ENCODE measurements around the gene YWHAE. TPM values are rescaled to one million over a fixed set of nuclear protein-coding genes. Genes with fewer than 3 reads are reported as not detected.

YWHAE gene
- total and polyA plus RNA-seq, 10 of the 15 experiments (the other 5 are each of a cell fraction or from before 2014, with no cell fraction given), result 189 to 651 (median 469) TPM

DNA sequence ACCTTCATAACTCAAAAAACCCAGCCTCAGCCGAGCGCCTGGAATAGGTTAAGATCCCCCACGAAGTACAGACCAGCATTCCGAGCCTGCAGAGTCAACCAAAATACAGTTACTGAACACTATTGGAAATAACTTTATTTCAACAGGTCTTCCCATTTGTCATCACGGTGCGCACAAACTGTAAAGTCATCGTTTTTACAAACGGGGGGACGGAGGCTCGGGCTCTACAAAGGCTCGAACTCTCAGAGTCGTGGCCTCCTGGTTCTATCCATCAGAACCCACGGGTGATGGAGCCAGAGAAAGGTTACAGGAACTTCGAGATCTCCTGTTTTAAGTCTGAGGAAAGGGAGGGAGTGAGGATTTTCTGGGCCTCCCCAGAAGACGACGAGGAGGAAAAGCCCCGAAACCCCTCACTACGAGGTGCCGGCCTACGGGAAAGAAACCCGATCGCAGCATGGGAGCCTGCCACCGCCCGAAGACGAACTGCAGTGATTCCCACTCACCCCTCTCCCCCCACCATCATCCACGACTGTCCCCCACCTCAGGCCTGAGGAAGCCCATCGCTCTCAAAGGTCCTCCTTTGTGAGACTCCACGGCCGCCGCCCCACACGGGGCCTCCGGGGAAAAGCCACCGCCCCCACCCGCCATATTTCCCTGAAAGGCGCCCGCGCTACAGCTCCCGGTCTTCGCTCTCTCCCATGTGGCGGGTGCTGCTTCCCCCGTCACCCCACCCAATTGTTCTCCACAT, 917 bp downstream of the YWHAE start:
- WGBS (ENCODE audit: insufficient coverage, insufficient replicate concordance, low lambda C conversion rate, missing lambda C conversion rate), result under 1% methylated on average over 41 of the region's 41 CpGs
- intact Hi-C loops (cut with micrococcal nuclease; ENCODE audit: unreplicated experiment), result no loop called here

More for the DNA sequence above, 917 bp downstream of the YWHAE start:
- Histone ChIP-seq H3K9ac (ENCODE audit: control insufficient read depth, insufficient read depth, low read length) (peak overlapping the region; percentile 80), H3K4me2 (ENCODE audit: control insufficient read depth, insufficient read depth) (peak overlapping the region; percentile 89), H3K36me3 (ENCODE audit: control insufficient read depth in 2 of 2, insufficient read depth in 2 of 2, low read length in 1 of 2) (peaks cover 0 to 10% of the 10 kb centered on the region in 2 experiments; a peak in 1 of 4 replicates), H3K4me1 (ENCODE audit: control insufficient read depth, insufficient read depth, low read length) (no peaks in the 10 kb centered on the region), H3K27me3 (replicated peaks in 1 of 2; ENCODE audit: control insufficient read depth in 2 of 2, insufficient read depth in 2 of 2, low read length in 1 of 2) (no peaks in the 10 kb centered on the region), H3K27ac (ENCODE audit: control insufficient read depth, insufficient read depth) (peak overlapping the region; percentile 93), H3K9me3 (replicated peaks; ENCODE audit: control insufficient read depth, insufficient read depth, low read length) (no peaks in the 10 kb centered on the region), H2AFZ (ENCODE audit: control insufficient read depth, low read depth, low read length) (no peak overlapping the region), H3K79me2 (ENCODE audit: control insufficient read depth, insufficient read depth, low read length) (peaks cover 59% of the 10 kb centered on the region), H4K20me1 (ENCODE audit: control insufficient read depth, insufficient read depth) (peaks cover 5% of the 10 kb centered on the region; the same call in 1 of the 2 replicates), H3K4me3 (peak overlapping the region; percentile 83)
- ChIA-PET POLR2A (interaction anchor here (0.7 to 2.5 kb wide), 5 partner anchors 19 to 88 kb away, joined by 3 to 8 read pairs (median 6); no protein-coding TSS in a partner anchor), SMC1A (ENCODE audit: uncharacterized antibody, unreplicated experiment) (interaction anchor here (0.5 to 4.5 kb wide), 3 partner anchors 34 to 117 kb away, joined by 3 to 24 read pairs (median 3); no protein-coding TSS in a partner anchor), RAD21 (ENCODE audit: unreplicated experiment) (interaction anchor here (1.1 to 2.9 kb wide), 2 partner anchors 24 to 33 kb away, joined by 3 to 14 read pairs; no protein-coding TSS in a partner anchor), CTCF (interaction anchor here (0.6 to 3.1 kb wide), 4 partner anchors 8 to 116 kb away, joined by 3 to 15 read pairs (median 4); no protein-coding TSS in a partner anchor)
- BruUV-seq (replicated peaks), result no TSS peak
- in situ Hi-C loops (cut with MboI), result no loop called here
- no peak for DNase-seq (ENCODE audit: low read depth, low spot score)
- peak; percentile 55 for ATAC-seq
- FAIRE-seq, result no peak
- TF ChIP-seq HDGF (IDR thresholded peaks at IDR 0.05) (0 out of 2 replicates have a peak, but pooled peaks have one; percentile 26), MXI1 (IDR thresholded peaks at IDR 0.05; ENCODE audit: low read depth, low read length) (0 out of 2 replicates have a peak, but pooled peaks have one; percentile 5), BHLHE40 (IDR thresholded peaks at IDR 0.05; ENCODE audit: borderline replicate concordance in 1 of 2, low read depth in 2 of 2, low read length in 1 of 2) (no peak), POLR2A (IDR thresholded peaks at IDR 0.05; ENCODE audit: low read depth, low read length) (no peak), MEF2B (IDR thresholded peaks at IDR 0.05; ENCODE audit: partially characterized antibody, poor library complexity, severe bottlenecking) (no peak), WRNIP1 (IDR thresholded peaks at IDR 0.05; ENCODE audit: borderline replicate concordance, low read depth, low read length) (peak; percentile 20; the same call in 1 of the 2 replicates), STAT1 (conservative IDR thresholded peaks at IDR 0.05) (no peak), KLF5 (IDR thresholded peaks at IDR 0.05; ENCODE audit: partially characterized antibody) (no peak), EGR1 (IDR thresholded peaks at IDR 0.05; ENCODE audit: borderline replicate concordance in 1 of 2, low read depth in 2 of 2, low read length in 2 of 2) (peak in 1 of 2 experiments; percentile 26; a peak in 1 of 3 replicates)
- TF ChIP-seq, protein P1, sequence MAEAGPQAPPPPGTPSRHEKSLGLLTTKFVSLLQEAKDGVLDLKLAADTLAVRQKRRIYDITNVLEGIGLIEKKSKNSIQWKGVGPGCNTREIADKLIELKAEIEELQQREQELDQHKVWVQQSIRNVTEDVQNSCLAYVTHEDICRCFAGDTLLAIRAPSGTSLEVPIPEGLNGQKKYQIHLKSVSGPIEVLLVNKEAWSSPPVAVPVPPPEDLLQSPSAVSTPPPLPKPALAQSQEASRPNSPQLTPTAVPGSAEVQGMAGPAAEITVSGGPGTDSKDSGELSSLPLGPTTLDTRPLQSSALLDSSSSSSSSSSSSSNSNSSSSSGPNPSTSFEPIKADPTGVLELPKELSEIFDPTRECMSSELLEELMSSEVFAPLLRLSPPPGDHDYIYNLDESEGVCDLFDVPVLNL (IDR thresholded peaks at IDR 0.05; ENCODE audit: low read depth, low read length), result no peak
- TF ChIP-seq, protein P2, sequence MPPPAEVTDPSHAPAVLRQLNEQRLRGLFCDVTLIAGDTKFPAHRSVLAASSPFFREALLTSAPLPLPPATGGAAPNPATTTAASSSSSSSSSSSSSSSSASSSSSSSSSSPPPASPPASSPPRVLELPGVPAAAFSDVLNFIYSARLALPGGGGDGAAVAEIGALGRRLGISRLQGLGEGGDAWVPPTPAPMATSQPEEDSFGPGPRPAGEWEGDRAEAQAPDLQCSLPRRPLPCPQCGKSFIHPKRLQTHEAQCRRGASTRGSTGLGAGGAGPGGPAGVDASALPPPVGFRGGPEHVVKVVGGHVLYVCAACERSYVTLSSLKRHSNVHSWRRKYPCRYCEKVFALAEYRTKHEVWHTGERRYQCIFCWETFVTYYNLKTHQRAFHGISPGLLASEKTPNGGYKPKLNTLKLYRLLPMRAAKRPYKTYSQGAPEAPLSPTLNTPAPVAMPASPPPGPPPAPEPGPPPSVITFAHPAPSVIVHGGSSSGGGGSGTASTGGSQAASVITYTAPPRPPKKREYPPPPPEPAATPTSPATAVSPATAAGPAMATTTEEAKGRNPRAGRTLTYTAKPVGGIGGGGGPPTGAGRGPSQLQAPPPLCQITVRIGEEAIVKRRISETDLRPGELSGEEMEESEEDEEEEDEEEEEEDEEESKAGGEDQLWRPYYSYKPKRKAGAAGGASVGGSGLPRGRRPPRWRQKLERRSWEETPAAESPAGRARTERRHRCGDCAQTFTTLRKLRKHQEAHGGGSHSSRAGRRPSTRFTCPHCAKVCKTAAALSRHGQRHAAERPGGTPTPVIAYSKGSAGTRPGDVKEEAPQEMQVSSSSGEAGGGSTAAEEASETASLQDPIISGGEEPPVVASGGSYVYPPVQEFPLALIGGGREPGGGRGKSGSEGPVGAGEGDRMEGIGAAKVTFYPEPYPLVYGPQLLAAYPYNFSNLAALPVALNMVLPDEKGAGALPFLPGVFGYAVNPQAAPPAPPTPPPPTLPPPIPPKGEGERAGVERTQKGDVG (CRISPR knock-in tag; IDR thresholded peaks at IDR 0.05), result no peak
- TF ChIP-seq, protein P3, sequence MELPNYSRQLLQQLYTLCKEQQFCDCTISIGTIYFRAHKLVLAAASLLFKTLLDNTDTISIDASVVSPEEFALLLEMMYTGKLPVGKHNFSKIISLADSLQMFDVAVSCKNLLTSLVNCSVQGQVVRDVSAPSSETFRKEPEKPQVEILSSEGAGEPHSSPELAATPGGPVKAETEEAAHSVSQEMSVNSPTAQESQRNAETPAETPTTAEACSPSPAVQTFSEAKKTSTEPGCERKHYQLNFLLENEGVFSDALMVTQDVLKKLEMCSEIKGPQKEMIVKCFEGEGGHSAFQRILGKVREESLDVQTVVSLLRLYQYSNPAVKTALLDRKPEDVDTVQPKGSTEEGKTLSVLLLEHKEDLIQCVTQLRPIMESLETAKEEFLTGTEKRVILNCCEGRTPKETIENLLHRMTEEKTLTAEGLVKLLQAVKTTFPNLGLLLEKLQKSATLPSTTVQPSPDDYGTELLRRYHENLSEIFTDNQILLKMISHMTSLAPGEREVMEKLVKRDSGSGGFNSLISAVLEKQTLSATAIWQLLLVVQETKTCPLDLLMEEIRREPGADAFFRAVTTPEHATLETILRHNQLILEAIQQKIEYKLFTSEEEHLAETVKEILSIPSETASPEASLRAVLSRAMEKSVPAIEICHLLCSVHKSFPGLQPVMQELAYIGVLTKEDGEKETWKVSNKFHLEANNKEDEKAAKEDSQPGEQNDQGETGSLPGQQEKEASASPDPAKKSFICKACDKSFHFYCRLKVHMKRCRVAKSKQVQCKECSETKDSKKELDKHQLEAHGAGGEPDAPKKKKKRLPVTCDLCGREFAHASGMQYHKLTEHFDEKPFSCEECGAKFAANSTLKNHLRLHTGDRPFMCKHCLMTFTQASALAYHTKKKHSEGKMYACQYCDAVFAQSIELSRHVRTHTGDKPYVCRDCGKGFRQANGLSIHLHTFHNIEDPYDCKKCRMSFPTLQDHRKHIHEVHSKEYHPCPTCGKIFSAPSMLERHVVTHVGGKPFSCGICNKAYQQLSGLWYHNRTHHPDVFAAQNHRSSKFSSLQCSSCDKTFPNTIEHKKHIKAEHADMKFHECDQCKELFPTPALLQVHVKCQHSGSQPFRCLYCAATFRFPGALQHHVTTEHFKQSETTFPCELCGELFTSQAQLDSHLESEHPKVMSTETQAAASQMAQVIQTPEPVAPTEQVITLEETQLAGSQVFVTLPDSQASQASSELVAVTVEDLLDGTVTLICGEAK (IDR thresholded peaks at IDR 0.05; ENCODE audit: borderline replicate concordance), result peak; percentile 63; the same call in 1 of the 2 replicates

Measured in GM12878 (cell line).